A673 (cell line): Measurements from ENCODE around the gene GPSM1. TPM values are rescaled to one million over a fixed set of nuclear protein-coding genes. Genes with fewer than 3 reads are reported as not detected.

Source experiments
- BruUV-seq: library from RNA; stranded (reverse); fragments of 400-500 nt; replicated peaks from 2 replicates; lab custom pipeline; 2021; lab: Mats Ljungman, UMichigan
- CTCF ChIA-PET: fragments of 300-600 bp; sonication (Branson Sonifier 250); formaldehyde crosslinking; loops from one replicate; lab custom pipeline; 2022; ENCODE audit warnings: antibody characterized with exemption; lab: Charles Lee
- POLR2A ChIA-PET: fragments of 300-600 bp; sonication (Branson Sonifier 250); formaldehyde crosslinking; loops from one replicate; lab custom pipeline; 2022; ENCODE audit warnings: antibody characterized with exemption; ENCODE audit not compliant: low non-redundant PET; lab: Charles Lee
- DNase-seq: peaks from one replicate; pipeline ENCODE4 v3.0.0-alpha.2; 2015; ENCODE audit warnings: low spot score
- H3K27ac ChIP-seq: fragments of 200-600 bp; sonication (generic); 2 replicates; pipeline ENCODE4 v1.5.1; 2016; ENCODE audit warnings: mixed run types, low read depth, mild to moderate bottlenecking, mixed read lengths, antibody characterized with exemption, low read length; ENCODE audit not compliant: poor library complexity, severe bottlenecking
- H3K27me3 ChIP-seq: fragments of 200-600 bp; sonication (generic); replicated peaks from 2 replicates; pipeline ENCODE4 v1.6.1; 2017; ENCODE audit warnings: mixed run types, low read depth, mild to moderate bottlenecking, mixed read lengths, antibody characterized with exemption, low read length; ENCODE audit not compliant: insufficient read depth, poor library complexity
- H3K36me3 ChIP-seq: fragments of 200-600 bp; sonication (generic); 2 replicates; pipeline ENCODE4 v1.6.1; 2016; ENCODE audit warnings: mixed run types, mild to moderate bottlenecking, mixed read lengths, antibody characterized with exemption, low read length; ENCODE audit not compliant: insufficient read depth, poor library complexity, severe bottlenecking
- H3K4me1 ChIP-seq: fragments of 200-600 bp; sonication (generic); 2 replicates; pipeline ENCODE4 v1.6.1; 2017; ENCODE audit warnings: mixed run types, mild to moderate bottlenecking, mixed read lengths, antibody characterized with exemption, low read length; ENCODE audit not compliant: insufficient read depth, poor library complexity, severe bottlenecking
- H3K4me3 ChIP-seq: fragments of 200-600 bp; sonication (generic); 2 replicates; pipeline ENCODE4 v1.5.1; 2016; ENCODE audit warnings: low read depth, mixed run types, mild to moderate bottlenecking, mixed read lengths, low read length; ENCODE audit not compliant: poor library complexity, severe bottlenecking
- H3K9me3 ChIP-seq: fragments of 200-600 bp; sonication (generic); 2 replicates; pipeline ENCODE4 v1.6.1; 2016; ENCODE audit warnings: mixed run types, low read depth, mild to moderate bottlenecking, mixed read lengths, antibody characterized with exemption, low read length; ENCODE audit not compliant: poor library complexity, severe bottlenecking
- CTCF ChIP-seq: fragments of 300-800, 200-600 bp; sonication (generic); conservative IDR thresholded peaks from 2 replicates; pipeline ENCODE4 v1.5.1; 2017; ENCODE audit warnings: low read depth, mild to moderate bottlenecking, antibody characterized with exemption, low read length, moderate library complexity, mixed read lengths
- EZH2 ChIP-seq: fragments of 200-600 bp; sonication (generic); IDR thresholded peaks from 2 replicates; pipeline ENCODE4 v1.6.1; 2017; ENCODE audit warnings: borderline replicate concordance, low read depth, mild to moderate bottlenecking, mixed read lengths, antibody characterized with exemption, low read length; ENCODE audit not compliant: poor library complexity, severe bottlenecking
- intact Hi-C: fragments of 100-400 bp; cut with micrococcal nuclease; formaldehyde crosslinking; loops from one replicate; pipeline ENCODE4 v1.10.0; 2022; ENCODE audit not compliant: unreplicated experiment
- total RNA-seq: library from RNA; stranded (reverse); gene quantifications from 2 replicates; pipeline ENCODE4 v1.2.3, GENCODE V29; 2021

The GPSM1 gene
- total RNA-seq, 1 experiment from 2014 or later: 36.4 TPM

- TF ChIP-seq CTCF (no peak), EZH2 (no peak)
- ChIA-PET CTCF (no interaction called here), POLR2A (no interaction called here)
- Histone ChIP-seq H3K4me3 (no peak overlapping the region), H3K4me1 (peaks cover 2% of the 10 kb centered on the region), H3K9me3 (no peaks in the 10 kb centered on the region), H3K27ac (no peak overlapping the region), H3K36me3 (no peaks in the 10 kb centered on the region), H3K27me3 (no peaks in the 10 kb centered on the region)
- BruUV-seq: no TSS peak
- intact Hi-C loops: no loop called here
- no peak for DNase-seq
Observed at GRCh38 chr9:136358888-136359287, 31.5 kb downstream of the GPSM1 start.

DNA sequence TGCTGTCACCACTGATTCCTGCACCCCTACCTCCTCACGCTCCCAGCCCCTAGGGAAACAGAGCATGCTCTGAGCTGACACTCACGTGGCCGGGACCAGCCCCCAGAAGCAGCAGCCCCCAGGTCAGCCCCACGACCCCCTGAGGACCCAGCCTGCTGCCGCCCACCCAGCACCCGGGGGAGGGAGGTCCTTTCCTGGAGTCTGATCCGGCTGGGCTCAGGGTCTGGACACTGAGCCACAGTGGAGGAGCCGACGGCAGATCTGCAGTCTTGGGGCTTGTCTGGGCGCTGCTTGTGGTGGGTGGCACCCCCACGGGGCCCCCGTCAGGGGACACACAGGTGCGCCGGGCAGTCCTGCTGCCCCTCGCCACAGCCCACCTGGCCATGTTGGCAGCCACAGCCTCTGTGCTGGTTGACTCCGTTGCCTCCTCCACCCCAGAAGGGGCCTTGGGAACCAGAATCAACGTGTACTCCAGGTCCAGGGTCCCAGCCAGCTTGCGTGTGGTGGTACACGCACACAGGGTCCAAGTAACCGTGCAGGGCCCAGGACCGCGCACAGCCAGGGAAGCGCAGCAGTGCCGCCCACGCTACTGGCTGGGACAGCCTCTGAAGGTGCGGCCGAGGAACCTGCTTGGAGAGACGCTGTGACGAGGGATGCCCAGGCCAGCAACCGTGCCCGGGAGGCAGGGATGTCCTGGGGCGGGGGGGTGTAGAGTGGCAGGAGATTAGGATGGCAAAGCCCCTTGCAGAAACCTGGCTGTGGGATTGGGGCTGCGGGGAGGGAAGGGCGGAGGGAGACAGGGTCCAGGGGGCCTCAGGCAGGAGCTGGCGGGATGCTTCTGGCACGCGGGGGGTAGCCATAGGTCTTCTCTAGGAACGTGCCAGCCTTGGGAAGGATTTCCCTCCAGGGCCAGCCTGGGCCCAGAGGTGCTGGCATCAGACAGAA lies 32.7 kb downstream of the GPSM1 start:
- BruUV-seq: no TSS peak
- Histone ChIP-seq H3K9me3 (no peaks in the 10 kb centered on the region), H3K27me3 (no peaks in the 10 kb centered on the region), H3K4me1 (peaks cover 5% of the 10 kb centered on the region), H3K27ac (no peak overlapping the region), H3K36me3 (no peaks in the 10 kb centered on the region), H3K4me3 (no peak overlapping the region)
- DNase-seq: no peak
- TF ChIP-seq CTCF (no peak), EZH2 (no peak)
- CTCF ChIA-PET: no interaction called here
- intact Hi-C loops: no loop called here
- POLR2A ChIA-PET: no interaction called here

DNA sequence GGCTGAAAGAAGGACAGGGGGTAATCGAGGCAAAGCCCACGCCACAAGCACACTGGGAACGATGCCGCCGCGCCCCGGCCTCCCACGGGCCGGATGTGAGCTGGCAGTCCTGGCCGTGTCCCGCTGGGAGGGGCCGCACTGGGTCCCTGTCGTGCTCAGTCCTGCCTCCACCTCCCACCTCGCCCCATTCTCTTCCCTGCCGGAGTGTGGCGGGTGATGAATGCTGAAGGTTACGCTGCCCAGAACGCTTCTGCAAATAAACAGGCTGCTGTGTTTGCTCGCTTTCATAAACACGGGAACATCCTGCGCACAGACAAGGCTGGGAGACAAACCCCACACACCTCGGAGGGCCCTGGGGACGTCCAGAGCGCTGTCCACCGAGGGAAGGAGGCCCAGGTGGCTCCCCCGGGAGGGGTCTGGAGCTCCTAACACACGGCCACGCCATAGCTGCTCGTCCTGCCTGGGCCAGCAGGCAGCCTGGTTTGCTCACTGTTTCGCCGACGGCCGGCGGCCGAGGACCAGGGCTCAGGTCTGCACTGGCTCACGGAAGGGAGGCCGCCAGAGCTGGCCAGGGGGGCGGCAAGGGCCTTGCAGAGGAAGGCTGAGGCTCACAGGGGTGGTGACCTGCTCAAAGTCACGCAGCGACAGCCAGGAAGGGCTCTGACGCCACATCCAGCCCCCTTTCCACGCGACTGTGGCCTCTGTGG lies 33.9 kb downstream of the GPSM1 start:
- CTCF ChIA-PET: no interaction called here
- Histone ChIP-seq H3K27me3 (no peaks in the 10 kb centered on the region), H3K4me3 (no peak overlapping the region), H3K4me1 (peaks cover 5% of the 10 kb centered on the region), H3K36me3 (no peaks in the 10 kb centered on the region), H3K9me3 (no peaks in the 10 kb centered on the region), H3K27ac (peak overlapping the region; percentile 19)
- TF ChIP-seq EZH2 (no peak), CTCF (no peak)
- intact Hi-C loops: no loop called here
- BruUV-seq: no TSS peak
- POLR2A ChIA-PET: no interaction called here
- no peak for DNase-seq
